ENCODE results near the gene GCNT3.

Gene GCNT3

GRCh38 chr15:59656897-59657634 lies 45.5 kb downstream of the GCNT3 start, which contains the start of gene GTF2A2:
Gene GTF2A2, minus strand, starts transcription at chr15:59657515. Its CDS starts 5,238 bp downstream, at chr15:59652277.
- no peak for TF ChIP-seq CTCF (IDR thresholded peaks at IDR 0.05; ENCODE audit: low read depth, low read length)
- peak; percentile 93 to 94 for DNase-seq (ENCODE audit: low read depth in 2 of 2)
- H3K4me3 ChIP-seq (replicated peaks in 1 of 2; ENCODE audit: low read depth in 2 of 2, low read length in 2 of 2), result peak within 1 kb of the TSS; percentile 82 to 90

- no peak for TF ChIP-seq CTCF (IDR thresholded peaks at IDR 0.05; ENCODE audit: low read depth, low read length)
- DNase-seq (ENCODE audit: low read depth in 2 of 2), result no peak
- peak overlapping the region; percentile 82 to 90 for H3K4me3 ChIP-seq (replicated peaks in 1 of 2; ENCODE audit: low read depth in 2 of 2, low read length in 2 of 2)
Observed at GRCh38 chr15:59657635-59658125, 46.1 kb downstream of the GCNT3 start.

GRCh38 chr15:59659366-59659765 lies 47.8 kb downstream of the GCNT3 start:
- DNase-seq (ENCODE audit: low read depth in 2 of 2), result no peak
- TF ChIP-seq CTCF (IDR thresholded peaks at IDR 0.05; ENCODE audit: low read depth, low read length), result no peak
- no peak overlapping the region for H3K4me3 ChIP-seq (replicated peaks in 1 of 2; ENCODE audit: low read depth in 2 of 2, low read length in 2 of 2)

- H3K4me3 ChIP-seq (replicated peaks in 1 of 2; ENCODE audit: low read depth in 2 of 2, low read length in 2 of 2), result no peak overlapping the region
- DNase-seq (ENCODE audit: low read depth in 2 of 2), result peak; percentile 26 to 77
- no peak for TF ChIP-seq CTCF (IDR thresholded peaks at IDR 0.05; ENCODE audit: low read depth, low read length)
Observed at GRCh38 chr15:59662260-59662659, 50.7 kb downstream of the GCNT3 start.

- no peak for TF ChIP-seq CTCF (IDR thresholded peaks at IDR 0.05; ENCODE audit: low read depth, low read length)
- DNase-seq (ENCODE audit: low read depth in 2 of 2), result no peak
- no peak overlapping the region for H3K4me3 ChIP-seq (replicated peaks in 1 of 2; ENCODE audit: low read depth in 2 of 2, low read length in 2 of 2)
Observed at GRCh38 chr15:59668556-59668955, 57.0 kb downstream of the GCNT3 start.
